GM12878 (cell line): ENCODE data around the gene TEX2. TPM values are rescaled to one million over a fixed set of nuclear protein-coding genes. Genes with fewer than 3 reads are reported as not detected.
A peak's percentile ranks its signal among the peaks of the same experiment; 100 is the strongest.

Experiments used
- ATAC-seq: fragments of 200-7000 bp; cut with Tn5 transposase; 3 replicates; pipeline ENCODE4 v1.9.1; 2020; ENCODE audit warnings: mild to moderate bottlenecking, moderate library complexity
- BruUV-seq: library from RNA; stranded (reverse); fragments of 400-500 nt; replicated peaks from 2 replicates; lab custom pipeline; 2021; lab: Mats Ljungman, UMichigan
- CTCF ChIA-PET: fragments of 300-600 bp; sonication (Branson Sonifier 250); formaldehyde crosslinking; extraction: SDS; loops from one replicate; lab custom pipeline; 2021; ENCODE audit warnings: inconsistent platforms; lab: Yijun Ruan, JAX
- POLR2A ChIA-PET: fragments of 350-600 bp; formaldehyde crosslinking; extraction: SDS; loops from one replicate; lab custom pipeline; 2021; ENCODE audit warnings: inconsistent platforms; lab: Charles Lee
- RAD21 ChIA-PET: fragments of 300-600 bp; sonication (Branson Sonifier 250); formaldehyde crosslinking; loops from one replicate; lab custom pipeline; 2023; ENCODE audit warnings: antibody characterized with exemption; ENCODE audit not compliant: unreplicated experiment; lab: Charles Lee
- SMC1A ChIA-PET: fragments of 300-600 bp; sonication (Branson Sonifier 250); formaldehyde crosslinking; loops from one replicate; lab custom pipeline; 2023; ENCODE audit not compliant: unreplicated experiment, uncharacterized antibody; lab: Charles Lee
- DNase-seq: peaks from one replicate; pipeline ENCODE4 v3.0.0-alpha.2; 2011; ENCODE audit warnings: low read depth, low spot score
- FAIRE-seq: peaks from 3 replicates; lab custom pipeline; 2011; peaks lifted over from hg19 to GRCh38; lab: Jason Lieb, UNC
- H2AFZ ChIP-seq: 2 replicates; pipeline ENCODE4 v1.6.0; 2011; ENCODE audit warnings: low read depth, low read length, control low read depth; ENCODE audit not compliant: control insufficient read depth
- H3K27ac ChIP-seq: 2 replicates; pipeline ENCODE4 v1.5.1; 2011; ENCODE audit warnings: control low read depth; ENCODE audit not compliant: control insufficient read depth, insufficient read depth
- H3K27me3 ChIP-seq, 2 experiments: replicated peaks in 1 of 2; 2 replicates each; pipeline versions ENCODE4 v1.6.0 to v1.6.1; 2011; ENCODE audit warnings: low read length in 1 of 2; ENCODE audit not compliant: control insufficient read depth in 2 of 2, insufficient read depth in 2 of 2
- H3K36me3 ChIP-seq, 2 experiments: 2 replicates each; pipeline ENCODE4 v1.5.1; 2011; ENCODE audit warnings: low read length in 1 of 2; ENCODE audit not compliant: control insufficient read depth in 2 of 2, insufficient read depth in 2 of 2
- H3K4me1 ChIP-seq: 2 replicates; pipeline ENCODE4 v1.6.1; 2011; ENCODE audit warnings: mild to moderate bottlenecking, low read length, moderate library complexity, mixed read lengths; ENCODE audit not compliant: control insufficient read depth, insufficient read depth
- H3K4me2 ChIP-seq: 2 replicates; pipeline ENCODE4 v1.6.0; 2011; ENCODE audit warnings: control low read depth; ENCODE audit not compliant: control insufficient read depth, insufficient read depth
- H3K4me3 ChIP-seq: fragments of 200-600 bp; sonication (generic); 2 replicates; pipeline ENCODE4 v1.5.1; 2016
- H3K79me2 ChIP-seq: 2 replicates; pipeline ENCODE4 v1.6.0; 2011; ENCODE audit warnings: low read length; ENCODE audit not compliant: control insufficient read depth, insufficient read depth
- H3K9ac ChIP-seq: 2 replicates; pipeline ENCODE4 v1.8.0; 2011; ENCODE audit warnings: low read length, control low read depth, mixed read lengths; ENCODE audit not compliant: control insufficient read depth, insufficient read depth
- H3K9me3 ChIP-seq: replicated peaks from 3 replicates; pipeline ENCODE4 v1.5.1; 2011; ENCODE audit warnings: mild to moderate bottlenecking, low read length; ENCODE audit not compliant: control insufficient read depth, insufficient read depth
- H4K20me1 ChIP-seq: 2 replicates; pipeline ENCODE4 v1.6.0; 2011; ENCODE audit not compliant: control insufficient read depth, insufficient read depth
- CBFB ChIP-seq: IDR thresholded peaks from 2 replicates; pipeline ENCODE4 v1.6.1; 2016; ENCODE audit warnings: antibody characterized with exemption, low read depth
- CBX5 ChIP-seq: sonication (generic); IDR thresholded peaks from 2 replicates; pipeline ENCODE4 v1.6.1; 2016; ENCODE audit warnings: low read depth, moderate library complexity, mild to moderate bottlenecking, inconsistent platforms
- CTCF ChIP-seq, 3 experiments: IDR thresholded peaks in 2 of 3; conservative IDR thresholded peaks in 1 of 3; 2 replicates each; pipeline ENCODE4 v1.5.1; 2011; ENCODE audit warnings: low read depth in 3 of 3, low read length in 3 of 3, mild to moderate bottlenecking in 3 of 3, control low read depth in 2 of 3, moderate library complexity in 2 of 3, inconsistent platforms in 1 of 3, mixed read lengths in 1 of 3; ENCODE audit not compliant: control insufficient read depth in 2 of 3, insufficient read depth in 1 of 3; ENCODE audit errors: extremely low read depth in 1 of 3
- IRF5 ChIP-seq: fragments of 450-650 bp; IDR thresholded peaks from 2 replicates; pipeline ENCODE4 v1.6.1; 2017; ENCODE audit warnings: borderline replicate concordance
- MYB ChIP-seq: fragments of 150-350 bp; IDR thresholded peaks from 2 replicates; pipeline ENCODE4 v1.6.1; 2014; ENCODE audit warnings: mild to moderate bottlenecking, low read depth, low read length, borderline replicate concordance
- NFIC ChIP-seq: IDR thresholded peaks from 2 replicates; pipeline ENCODE4 v1.6.1; 2012; ENCODE audit warnings: low read depth, mild to moderate bottlenecking, inconsistent platforms, low read length, moderate library complexity
- NR2F1 ChIP-seq: fragments of 450-650 bp; conservative IDR thresholded peaks from 2 replicates; pipeline ENCODE4 v1.6.1; 2017; ENCODE audit warnings: mild to moderate bottlenecking
- POLR2AphosphoS5 ChIP-seq: IDR thresholded peaks from 2 replicates; pipeline ENCODE4 v1.6.1; 2011; ENCODE audit warnings: mild to moderate bottlenecking, low read length, inconsistent platforms
- RAD21 ChIP-seq: IDR thresholded peaks from 2 replicates; pipeline ENCODE4 v1.6.1; 2011; ENCODE audit warnings: mild to moderate bottlenecking, low read depth, low read length, moderate library complexity; ENCODE audit not compliant: insufficient read depth
- RB1 ChIP-seq: fragments of 450-650 bp; formaldehyde crosslinking; IDR thresholded peaks from 2 replicates; pipeline ENCODE4 v1.6.1; 2017; ENCODE audit warnings: mild to moderate bottlenecking, borderline replicate concordance
- SMC3 ChIP-seq: IDR thresholded peaks from 2 replicates; pipeline ENCODE4 v1.6.1; 2011; ENCODE audit warnings: low read length, improper control_type of control experiment, borderline replicate concordance
- TARDBP ChIP-seq: IDR thresholded peaks from 2 replicates; pipeline ENCODE4 v1.6.1; 2016; ENCODE audit warnings: borderline replicate concordance
- ZBTB4 ChIP-seq: fragments of 450-650 bp; formaldehyde crosslinking; IDR thresholded peaks from 2 replicates; pipeline ENCODE4 v1.4.0; 2022; ENCODE audit warnings: mild to moderate bottlenecking, moderate library complexity
- ZNF24 ChIP-seq: fragments of 450-650 bp; IDR thresholded peaks from 2 replicates; pipeline ENCODE4 v1.6.1; 2017; ENCODE audit warnings: antibody characterized with exemption, mild to moderate bottlenecking
- WGBS: methylation state at CpG from one replicate; pipeline ENCODE4 v1.1.6; 2016; ENCODE audit warnings: low lambda C conversion rate; ENCODE audit not compliant: insufficient replicate concordance, insufficient coverage; ENCODE audit errors: missing lambda C conversion rate; 5-methylcytosine and 5-hydroxymethylcytosine counted together
- in situ Hi-C: fragments of 300-500 bp; cut with MboI; formaldehyde crosslinking; loops from 9 replicates; pipeline ENCODE4 v1.14.3; 2018; ENCODE audit warnings: mixed read lengths
- intact Hi-C: fragments of 100-400 bp; cut with micrococcal nuclease; formaldehyde crosslinking; loops from one replicate; pipeline ENCODE4 v1.14.2; 2022; ENCODE audit not compliant: unreplicated experiment
- polyA plus RNA-seq, 11 experiments: library from polyadenylated mRNA; depleted of rRNA in 4 of 11; unstranded in 6 of 11; stranded (reverse) in 5 of 11; fragments of >200 nt; fragmentation: Nextera tagmentation in 4 of 11; fragmentation: Illumina TruSeq in 1 of 11; extraction: Ambion mirVana in 4 of 11; extraction: Trizol in 1 of 11; gene quantifications; 1 replicate in 1 of 11; 2 replicates in 10 of 11; pipeline versions ENCODE4 v1.2.1 to v1.2.3, GENCODE V29; 2011 to 2016; ENCODE audit warnings: inconsistent platforms in 2 of 11, missing spikeins in 2 of 11, low read depth in 1 of 11
- total RNA-seq, 4 experiments: library from RNA; depleted of rRNA in 3 of 4; stranded (reverse); fragments of >200 nt in 3 of 4; fragmentation: Illumina TruSeq in 1 of 4; extraction: Trizol in 1 of 4; gene quantifications; 2 replicates each; pipeline versions ENCODE4 v1.2.1 to v1.2.3, GENCODE V29; 2013 to 2021

Gene TEX2
- total and polyA plus RNA-seq, 10 of the 15 experiments (the other 5 are each of a cell fraction or from before 2014, with no cell fraction given) = 3.8 to 19.9 (median 15.8) TPM

- H2AFZ ChIP-seq = no peak overlapping the region
- H3K4me1 ChIP-seq = no peaks in the 10 kb centered on the region
- FAIRE-seq (no peak), DNase-seq (no peak), ATAC-seq (peak; percentile 53)
- H3K4me2 ChIP-seq = no peak overlapping the region
- ChIA-PET RAD21 (interaction anchor here (1.3 to 1.8 kb wide), 2 partner anchors 19 to 160 kb away, joined by 3 to 5 read pairs; no protein-coding TSS in a partner anchor), CTCF (interaction anchor here (0.6 to 3.2 kb wide), 16 partner anchors 9 to 388 kb away, joined by 3 to 26 read pairs (median 4); no protein-coding TSS in a partner anchor), SMC1A (interaction anchor here (0.7 to 1.9 kb wide), 6 partner anchors 10 to 407 kb away, joined by 3 to 8 read pairs (median 4); no protein-coding TSS in a partner anchor), POLR2A (no interaction called here)
- no peaks in the 10 kb centered on the region; a peak in 1 of 4 replicates for H3K27me3 ChIP-seq
- no peak overlapping the region for H3K9ac ChIP-seq
- in situ Hi-C loops = loop anchor here (25.0 kb wide), 1 partner anchor 254 kb away; no protein-coding TSS in a partner anchor
- intact Hi-C loops = no loop called here
- H3K27ac ChIP-seq = no peak overlapping the region
- BruUV-seq = no TSS peak
- 47% methylated on average over 9 of the region's 9 CpGs for WGBS
- H3K4me3 ChIP-seq = no peak overlapping the region
- H3K9me3 ChIP-seq = no peaks in the 10 kb centered on the region; the same call in 2 of the 3 replicates
- no peaks in the 10 kb centered on the region for H3K36me3 ChIP-seq
- H4K20me1 ChIP-seq = no peaks in the 10 kb centered on the region
- no peaks in the 10 kb centered on the region for H3K79me2 ChIP-seq
- TF ChIP-seq IRF5 (no peak), SMC3 (0 out of 2 replicates have a peak, but pooled peaks have one; percentile 11), CBFB (no peak), POLR2AphosphoS5 (no peak), MYB (no peak), RB1 (no peak), CBX5 (peak; percentile 26; the same call in 1 of the 2 replicates), CTCF (IDR thresholded peaks at IDR 0.05 in 2 of 3, conservative IDR thresholded peaks at IDR 0.05 in 1 of 3; ENCODE audit: control insufficient read depth in 2 of 3, extremely low read depth in 1 of 3, insufficient read depth in 1 of 3, low read depth in 3 of 3, low read length in 3 of 3) (peak; percentile 36 to 65 (median 47); a peak in 5 of 6 replicates), NFIC (no peak), NR2F1 (no peak), TARDBP (no peak), ZNF24 (no peak), RAD21 (peak; percentile 40), ZBTB4 (CRISPR knock-in tag) (no peak)
These were observed 28.3 kb upstream of the TEX2 start for GRCh38 chr17:64291268-64291851.
